PFSK-1 (cell line): ENCODE data around the gene PILRB.

Experiments
- FOXP2 ChIP-seq: optimal IDR thresholded peaks from 2 replicates; pipeline ENCODE3; 2011; ENCODE audit warnings: borderline replicate concordance, control low read depth, inconsistent platforms; ENCODE audit not compliant: insufficient read depth; ENCODE audit errors: extremely low read length, extremely low read depth
- POLR2AphosphoS5 ChIP-seq: IDR thresholded peaks from 2 replicates; pipeline ENCODE4 v1.6.1; 2012; ENCODE audit warnings: low read depth, mild to moderate bottlenecking, control low read depth, low read length, moderate library complexity
- SIN3A ChIP-seq: IDR thresholded peaks from 2 replicates; pipeline ENCODE4 v1.6.1; 2012; ENCODE audit warnings: mild to moderate bottlenecking, low read length, moderate library complexity, borderline replicate concordance; ENCODE audit not compliant: insufficient read depth
- TAF1 ChIP-seq: IDR thresholded peaks from 2 replicates; pipeline ENCODE4 v1.6.1; 2012; ENCODE audit warnings: low read length, control low read depth, borderline replicate concordance; ENCODE audit not compliant: insufficient read depth
- TF ChIP-seq, protein P1 (sequence below), 2 experiments: IDR thresholded peaks; 2 replicates each; pipeline versions ENCODE4 v1.6.1 to v1.8.0; 2011 to 2012; ENCODE audit warnings: low read depth in 2 of 2, low read length in 2 of 2, control low read depth in 1 of 2, inconsistent platforms in 1 of 2, mild to moderate bottlenecking in 1 of 2, moderate library complexity in 1 of 2; ENCODE audit not compliant: insufficient read depth in 1 of 2

PILRB gene

GRCh38 chr7:100390286-100391009 lies 32.5 kb downstream of the PILRB start:
- TF ChIP-seq SIN3A (no peak), FOXP2 (no peak)

DNA sequence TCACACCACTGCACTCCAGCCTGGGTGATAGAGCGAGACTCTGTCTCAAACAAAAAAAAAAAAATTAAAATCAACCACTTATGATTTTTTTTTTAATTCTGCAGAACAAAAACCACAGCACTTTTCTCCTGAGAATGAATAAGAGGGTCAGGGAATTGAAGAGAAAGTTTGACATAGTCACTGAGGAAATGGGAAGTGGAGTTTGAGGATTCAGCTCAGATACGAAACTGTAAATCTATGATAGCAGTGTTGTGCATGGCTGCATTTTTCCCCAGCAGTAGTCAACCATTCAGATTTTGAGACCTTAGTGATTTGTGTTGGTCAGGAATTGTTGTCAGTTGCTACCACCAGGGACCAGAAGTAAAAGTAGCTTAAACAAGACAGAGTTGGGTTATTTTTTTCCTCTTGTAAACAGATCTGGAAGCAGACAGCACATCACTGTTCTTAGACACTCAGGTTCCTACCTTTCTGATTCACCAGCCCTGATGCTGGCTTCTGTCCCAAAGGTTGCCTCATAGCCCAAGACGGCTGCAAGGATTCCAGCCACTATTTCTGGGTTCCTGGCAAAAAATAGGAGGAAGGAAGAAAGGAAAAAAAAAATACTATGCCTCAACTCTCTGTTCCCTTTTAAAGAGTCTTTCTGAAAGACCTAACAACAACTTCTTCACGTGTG lies 35.5 kb downstream of the PILRB start:
- TF ChIP-seq FOXP2 (no peak), POLR2AphosphoS5 (no peak), SIN3A (no peak), TAF1 (no peak)
- TF ChIP-seq, protein P1, sequence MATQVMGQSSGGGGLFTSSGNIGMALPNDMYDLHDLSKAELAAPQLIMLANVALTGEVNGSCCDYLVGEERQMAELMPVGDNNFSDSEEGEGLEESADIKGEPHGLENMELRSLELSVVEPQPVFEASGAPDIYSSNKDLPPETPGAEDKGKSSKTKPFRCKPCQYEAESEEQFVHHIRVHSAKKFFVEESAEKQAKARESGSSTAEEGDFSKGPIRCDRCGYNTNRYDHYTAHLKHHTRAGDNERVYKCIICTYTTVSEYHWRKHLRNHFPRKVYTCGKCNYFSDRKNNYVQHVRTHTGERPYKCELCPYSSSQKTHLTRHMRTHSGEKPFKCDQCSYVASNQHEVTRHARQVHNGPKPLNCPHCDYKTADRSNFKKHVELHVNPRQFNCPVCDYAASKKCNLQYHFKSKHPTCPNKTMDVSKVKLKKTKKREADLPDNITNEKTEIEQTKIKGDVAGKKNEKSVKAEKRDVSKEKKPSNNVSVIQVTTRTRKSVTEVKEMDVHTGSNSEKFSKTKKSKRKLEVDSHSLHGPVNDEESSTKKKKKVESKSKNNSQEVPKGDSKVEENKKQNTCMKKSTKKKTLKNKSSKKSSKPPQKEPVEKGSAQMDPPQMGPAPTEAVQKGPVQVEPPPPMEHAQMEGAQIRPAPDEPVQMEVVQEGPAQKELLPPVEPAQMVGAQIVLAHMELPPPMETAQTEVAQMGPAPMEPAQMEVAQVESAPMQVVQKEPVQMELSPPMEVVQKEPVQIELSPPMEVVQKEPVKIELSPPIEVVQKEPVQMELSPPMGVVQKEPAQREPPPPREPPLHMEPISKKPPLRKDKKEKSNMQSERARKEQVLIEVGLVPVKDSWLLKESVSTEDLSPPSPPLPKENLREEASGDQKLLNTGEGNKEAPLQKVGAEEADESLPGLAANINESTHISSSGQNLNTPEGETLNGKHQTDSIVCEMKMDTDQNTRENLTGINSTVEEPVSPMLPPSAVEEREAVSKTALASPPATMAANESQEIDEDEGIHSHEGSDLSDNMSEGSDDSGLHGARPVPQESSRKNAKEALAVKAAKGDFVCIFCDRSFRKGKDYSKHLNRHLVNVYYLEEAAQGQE (IDR thresholded peaks at IDR 0.05; ENCODE audit: insufficient read depth in 1 of 2, low read depth in 2 of 2, low read length in 2 of 2) = no peak

DNA sequence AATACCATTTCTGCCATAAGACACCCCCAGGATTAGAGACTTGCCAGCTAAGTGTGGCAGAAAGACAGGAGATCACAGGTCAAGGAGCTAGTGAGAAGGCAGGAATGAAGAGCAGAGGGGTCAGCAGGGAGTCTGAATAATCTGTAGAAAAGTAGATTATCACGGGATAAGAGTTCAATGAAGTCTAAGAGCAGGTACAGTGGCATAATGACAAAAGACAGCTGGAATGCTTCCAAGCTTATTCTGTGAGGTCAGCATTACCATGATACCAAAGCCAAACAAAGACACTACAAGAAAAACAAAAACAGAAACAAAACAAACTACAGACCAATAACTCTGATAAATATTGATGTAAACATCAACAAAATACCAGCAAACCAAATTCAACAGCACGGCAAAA lies 36.2 kb downstream of the PILRB start:
- TF ChIP-seq, protein P1 (IDR thresholded peaks at IDR 0.05; ENCODE audit: insufficient read depth in 1 of 2, low read depth in 2 of 2, low read length in 2 of 2) = no peak
- no peak for TF ChIP-seq FOXP2
- TF ChIP-seq TAF1 = no peak
- no peak for TF ChIP-seq POLR2AphosphoS5
- no peak for TF ChIP-seq SIN3A

DNA sequence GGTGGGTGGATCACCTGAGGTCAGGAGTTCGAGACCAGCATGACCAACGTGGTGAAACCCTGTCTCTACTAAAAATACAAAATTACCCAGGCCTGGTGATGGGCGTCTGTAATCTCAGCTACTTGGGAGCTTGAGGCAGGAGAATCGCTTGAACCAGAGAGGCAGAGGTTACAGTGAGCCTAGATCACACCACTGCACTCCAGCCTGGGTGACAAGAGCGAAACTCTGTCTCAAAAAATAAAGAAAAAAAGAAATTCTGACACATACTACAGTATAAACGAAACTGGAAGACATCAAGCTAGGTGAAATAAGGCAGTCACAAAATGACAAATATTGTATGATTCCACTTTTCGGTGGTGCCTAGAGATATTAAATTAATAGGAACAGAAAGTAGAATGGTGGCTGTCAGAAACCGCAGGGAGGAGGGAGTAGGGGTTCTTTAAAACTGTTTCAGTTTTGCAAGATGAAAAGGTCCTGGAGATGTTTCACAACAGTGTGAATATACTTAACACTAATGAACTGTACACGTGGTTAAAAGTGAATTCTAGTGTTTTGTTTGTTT lies 38.6 kb downstream of the PILRB start:
- TF ChIP-seq TAF1 = no peak
- no peak for TF ChIP-seq SIN3A
- TF ChIP-seq FOXP2 = no peak
- no peak for TF ChIP-seq POLR2AphosphoS5
- TF ChIP-seq, protein P1 (IDR thresholded peaks at IDR 0.05; ENCODE audit: insufficient read depth in 1 of 2, low read depth in 2 of 2, low read length in 2 of 2) = no peak

DNA sequence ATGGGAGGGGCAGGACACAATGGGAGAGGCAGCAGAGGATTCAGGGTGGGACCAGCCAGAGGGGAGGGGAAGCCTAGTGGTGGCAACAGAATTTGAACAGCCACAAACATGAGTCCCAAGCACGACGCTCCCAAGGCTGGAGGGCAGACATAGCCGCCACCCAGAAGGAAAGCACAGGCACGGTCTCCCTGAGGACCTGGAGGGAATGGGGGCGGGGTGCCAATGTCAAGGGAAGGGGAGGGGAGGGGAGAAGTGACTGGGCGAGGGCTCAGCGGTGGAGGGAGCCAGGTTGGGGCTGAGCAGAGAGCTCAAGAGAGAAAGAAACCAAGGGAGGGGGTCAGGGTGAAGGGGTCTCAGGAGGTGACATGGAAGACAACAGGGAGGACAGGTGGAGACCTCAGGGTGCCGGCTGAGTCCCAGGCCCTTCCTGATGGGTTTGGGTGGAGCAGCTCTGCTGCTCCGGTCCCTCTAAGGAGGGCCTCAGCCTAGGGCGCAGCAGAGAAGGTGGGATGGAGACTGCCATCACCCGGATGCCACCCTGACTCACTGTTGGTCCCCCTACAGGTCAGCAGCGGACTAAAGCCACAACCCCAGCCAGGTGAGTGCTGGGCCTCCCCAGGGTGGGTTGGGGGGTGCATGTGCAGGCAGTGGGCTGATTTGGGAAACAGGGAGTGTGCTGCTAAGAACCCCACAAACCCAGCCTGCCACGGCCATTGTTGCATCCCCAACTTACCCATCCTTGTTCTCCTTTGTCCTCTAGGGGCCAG lies 39.6 kb downstream of the PILRB start:
- TF ChIP-seq SIN3A (no peak), TAF1 (no peak), FOXP2 (no peak), POLR2AphosphoS5 (no peak)
- TF ChIP-seq, protein P1 (IDR thresholded peaks at IDR 0.05; ENCODE audit: insufficient read depth in 1 of 2, low read depth in 2 of 2, low read length in 2 of 2) = no peak
